OCI-LY3 (cell line): ENCODE results near the gene MIF4GD.

ENCODE experiments used
- H2AFZ ChIP-seq: fragments of 200-600, 300-600 bp; shearing (Covaris generic); 2 replicates; pipeline ENCODE4 v1.6.0; 2014; ENCODE audit warnings: antibody characterized with exemption, low read depth, low read length
- H3K27ac ChIP-seq: fragments of 200-600, 300-600 bp; sonication (generic); 2 replicates; pipeline ENCODE4 v1.5.1; 2014; ENCODE audit warnings: mild to moderate bottlenecking, low read length, moderate library complexity, mixed read lengths
- H3K27me3 ChIP-seq: fragments of 200-600, 300-600 bp; sonication (generic); 2 replicates; pipeline ENCODE4 v1.6.1; 2014; ENCODE audit warnings: low read depth, low read length, mixed read lengths
- H3K36me3 ChIP-seq: fragments of 200-600, 300-600 bp; sonication (generic); replicated peaks from 2 replicates; pipeline ENCODE3; 2014; ENCODE audit warnings: low read depth, low read length, mixed read lengths
- H3K4me1 ChIP-seq: fragments of 300-600, 200-600 bp; sonication (generic); 2 replicates; pipeline ENCODE4 v1.6.1; 2014; ENCODE audit warnings: low read length, mixed read lengths
- H3K4me2 ChIP-seq: fragments of 200-600, 300-600 bp; sonication (generic); 2 replicates; pipeline ENCODE4 v1.6.1; 2014; ENCODE audit warnings: low read length, mixed read lengths
- H3K4me3 ChIP-seq: fragments of 300-600, 200-600 bp; sonication (generic); 2 replicates; pipeline ENCODE4 v1.5.1; 2014; ENCODE audit warnings: antibody characterized with exemption, mild to moderate bottlenecking, low read length, moderate library complexity
- H3K79me2 ChIP-seq: fragments of 300-600, 200-600 bp; shearing (Covaris generic); 2 replicates; pipeline ENCODE4 v1.6.1; 2014; ENCODE audit warnings: mild to moderate bottlenecking, low read length, mixed read lengths
- H3K9ac ChIP-seq: fragments of 300-600, 200-600 bp; shearing (Covaris generic); 2 replicates; pipeline ENCODE4 v1.6.0; 2014; ENCODE audit warnings: mild to moderate bottlenecking, low read length, moderate library complexity
- H3K9me3 ChIP-seq: fragments of 200-600, 300-600 bp; shearing (Covaris generic); 2 replicates; pipeline ENCODE4 v1.6.1; 2014; ENCODE audit warnings: low read length, mixed read lengths; ENCODE audit not compliant: insufficient read depth
- H4K20me1 ChIP-seq: fragments of 200-600, 300-600 bp; sonication (generic); 2 replicates; pipeline ENCODE4 v1.6.1; 2016; ENCODE audit warnings: low read length, mixed read lengths; ENCODE audit not compliant: insufficient read depth
- EZH2phosphoT487 ChIP-seq: fragments of 200-600 bp; shearing (Covaris generic); IDR thresholded peaks from 2 replicates; pipeline ENCODE4 v1.6.1; 2018; ENCODE audit warnings: antibody characterized with exemption, mixed run types, low read depth
- TF ChIP-seq, protein P1 (sequence below): fragments of 200-600, 300-600 bp; sonication (generic); IDR thresholded peaks from 2 replicates; pipeline ENCODE4 v1.5.1; 2014; ENCODE audit warnings: antibody characterized with exemption, low read length, low read depth

The MIF4GD gene

DNA sequence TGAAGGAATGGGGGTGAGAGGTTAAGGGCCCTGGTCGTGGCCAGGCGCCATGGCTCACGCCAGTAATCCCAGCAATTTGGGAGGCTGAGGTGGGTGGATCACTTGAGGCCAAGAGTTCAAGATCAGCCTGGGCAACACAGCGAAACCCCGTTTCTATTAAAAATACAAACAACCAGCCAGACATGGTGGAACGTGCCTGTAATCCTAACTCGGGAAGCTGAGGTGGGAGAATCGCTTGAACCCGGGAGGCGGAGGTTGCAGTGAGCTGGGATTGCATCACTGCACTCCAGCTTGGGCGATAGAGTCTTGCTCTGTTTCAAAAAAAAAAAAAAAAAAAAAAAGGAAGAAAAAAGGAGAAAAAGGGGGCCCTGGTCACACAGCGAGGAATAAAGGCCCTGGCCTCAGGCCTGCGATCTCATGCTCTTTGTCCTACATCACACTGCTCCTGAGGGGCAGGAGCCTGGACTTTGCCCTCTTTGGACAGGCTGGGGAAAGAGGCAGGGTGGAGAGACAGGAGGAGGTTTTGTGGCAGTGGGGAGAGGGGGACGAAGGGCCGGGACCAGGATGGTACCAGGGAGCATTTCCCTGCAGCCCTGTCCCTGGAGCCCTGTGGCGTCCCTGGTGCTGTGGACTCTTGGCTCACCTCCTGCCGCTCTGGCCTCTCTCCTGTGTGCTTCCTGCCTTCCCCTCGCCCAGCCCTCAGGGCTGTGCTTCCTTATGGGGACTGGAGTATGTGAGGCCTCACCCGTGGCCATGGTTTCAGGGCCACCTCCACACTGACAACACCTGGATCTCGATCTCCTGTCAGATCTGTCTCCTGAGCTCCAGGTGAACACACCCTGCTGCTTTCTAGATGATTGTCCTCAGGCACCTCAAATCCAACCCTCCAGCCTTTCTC, 38.0 kb upstream of the MIF4GD start:
- Histone ChIP-seq H3K4me2 (no peak overlapping the region), H3K4me1 (peaks cover 20% of the 10 kb centered on the region), H4K20me1 (no peaks in the 10 kb centered on the region), H3K9me3 (no peaks in the 10 kb centered on the region), H3K79me2 (no peaks in the 10 kb centered on the region), H3K27ac (no peak overlapping the region), H3K9ac (no peak overlapping the region), H3K36me3 (peaks cover 2% of the 10 kb centered on the region), H3K27me3 (no peaks in the 10 kb centered on the region), H2AFZ (no peak overlapping the region), H3K4me3 (no peak overlapping the region)
- TF ChIP-seq, protein P1, sequence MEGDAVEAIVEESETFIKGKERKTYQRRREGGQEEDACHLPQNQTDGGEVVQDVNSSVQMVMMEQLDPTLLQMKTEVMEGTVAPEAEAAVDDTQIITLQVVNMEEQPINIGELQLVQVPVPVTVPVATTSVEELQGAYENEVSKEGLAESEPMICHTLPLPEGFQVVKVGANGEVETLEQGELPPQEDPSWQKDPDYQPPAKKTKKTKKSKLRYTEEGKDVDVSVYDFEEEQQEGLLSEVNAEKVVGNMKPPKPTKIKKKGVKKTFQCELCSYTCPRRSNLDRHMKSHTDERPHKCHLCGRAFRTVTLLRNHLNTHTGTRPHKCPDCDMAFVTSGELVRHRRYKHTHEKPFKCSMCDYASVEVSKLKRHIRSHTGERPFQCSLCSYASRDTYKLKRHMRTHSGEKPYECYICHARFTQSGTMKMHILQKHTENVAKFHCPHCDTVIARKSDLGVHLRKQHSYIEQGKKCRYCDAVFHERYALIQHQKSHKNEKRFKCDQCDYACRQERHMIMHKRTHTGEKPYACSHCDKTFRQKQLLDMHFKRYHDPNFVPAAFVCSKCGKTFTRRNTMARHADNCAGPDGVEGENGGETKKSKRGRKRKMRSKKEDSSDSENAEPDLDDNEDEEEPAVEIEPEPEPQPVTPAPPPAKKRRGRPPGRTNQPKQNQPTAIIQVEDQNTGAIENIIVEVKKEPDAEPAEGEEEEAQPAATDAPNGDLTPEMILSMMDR, result no peak
- TF ChIP-seq EZH2phosphoT487, result no peak

DNA sequence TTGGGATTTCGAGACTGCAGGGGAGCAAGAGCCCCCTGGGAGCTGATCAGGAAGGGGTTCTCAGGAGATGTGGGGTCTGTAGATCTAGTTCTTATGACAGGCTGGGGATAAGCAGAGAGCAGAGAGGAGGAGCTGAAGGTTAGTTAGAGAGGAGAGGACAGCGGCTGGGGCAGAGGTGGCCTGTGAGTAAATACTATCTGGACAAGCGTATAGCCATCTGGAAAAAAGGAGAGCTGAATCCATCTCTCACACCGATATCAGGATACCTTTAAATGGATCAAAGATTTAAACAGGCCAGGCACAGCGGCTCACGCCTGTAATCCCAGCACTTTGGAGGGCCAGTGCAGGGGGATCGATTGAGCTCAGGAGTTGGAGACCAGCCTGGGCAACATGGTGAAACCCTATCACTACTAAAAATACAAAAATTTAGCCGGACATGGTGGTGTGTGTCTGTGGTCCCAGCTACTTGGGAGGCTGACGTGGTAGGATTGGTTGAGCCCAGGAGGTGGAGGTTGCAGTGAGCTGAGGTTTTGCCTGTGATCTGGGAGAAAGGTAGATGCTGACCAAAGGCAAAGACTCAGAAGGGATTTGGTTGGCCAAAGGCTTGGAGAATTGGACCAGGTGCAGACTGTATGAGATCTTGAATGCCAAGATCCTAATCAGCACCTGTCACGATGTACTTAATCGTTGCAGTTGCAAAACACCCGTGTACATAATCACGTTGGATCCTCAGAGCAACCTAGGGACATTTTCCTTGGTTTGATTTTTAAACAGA, 37.1 kb upstream of the MIF4GD start:
- no peak overlapping the region for H3K27ac ChIP-seq
- no peak overlapping the region for H3K4me3 ChIP-seq
- no peaks in the 10 kb centered on the region for H3K9me3 ChIP-seq
- no peak overlapping the region for H2AFZ ChIP-seq
- H3K9ac ChIP-seq, result no peak overlapping the region
- peaks cover 14% of the 10 kb centered on the region for H3K4me1 ChIP-seq
- H3K4me2 ChIP-seq, result no peak overlapping the region
- H4K20me1 ChIP-seq, result no peaks in the 10 kb centered on the region
- H3K79me2 ChIP-seq, result no peaks in the 10 kb centered on the region
- H3K27me3 ChIP-seq, result no peaks in the 10 kb centered on the region
- no peaks in the 10 kb centered on the region for H3K36me3 ChIP-seq
- TF ChIP-seq, protein P1, result no peak
- no peak for TF ChIP-seq EZH2phosphoT487

DNA sequence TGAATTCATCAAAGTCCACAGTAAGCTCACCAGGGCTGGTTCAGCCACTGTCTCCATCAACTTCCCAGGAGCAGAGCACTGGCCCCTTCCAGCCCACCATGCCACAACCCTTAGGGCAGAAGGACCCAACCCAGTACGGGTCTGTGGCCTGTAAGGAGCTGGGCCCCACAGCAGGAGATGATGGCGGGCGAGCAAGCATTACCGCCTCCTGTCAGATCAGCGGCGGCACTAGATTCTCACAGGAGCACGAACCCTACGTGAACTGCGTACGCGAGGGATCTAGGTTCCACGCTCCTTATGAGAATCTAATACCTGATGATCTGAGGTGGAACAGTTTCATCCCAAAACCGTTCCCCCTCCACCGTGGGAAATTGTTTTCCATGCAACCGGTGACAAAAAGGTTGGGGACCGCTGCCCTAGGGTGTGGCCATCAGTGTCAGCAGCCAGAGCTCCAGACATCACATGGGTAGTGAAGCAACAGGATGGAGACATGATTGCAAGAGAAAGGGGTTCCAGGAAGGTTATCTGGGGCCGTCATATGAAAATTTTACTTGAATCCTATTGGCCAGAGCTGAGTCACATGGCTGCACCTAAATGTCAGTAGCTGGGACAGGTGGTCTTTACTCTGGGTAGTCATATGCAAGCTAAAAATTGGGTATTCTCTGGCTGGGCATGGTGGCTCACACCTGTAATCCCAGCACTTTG, 30.6 kb upstream of the MIF4GD start:
- Histone ChIP-seq H3K4me3 (no peak overlapping the region), H3K27ac (no peak overlapping the region), H2AFZ (no peak overlapping the region), H4K20me1 (no peaks in the 10 kb centered on the region), H3K4me2 (no peak overlapping the region), H3K9ac (no peak overlapping the region), H3K79me2 (no peaks in the 10 kb centered on the region), H3K27me3 (no peaks in the 10 kb centered on the region), H3K9me3 (no peaks in the 10 kb centered on the region), H3K36me3 (no peaks in the 10 kb centered on the region), H3K4me1 (peaks cover 24% of the 10 kb centered on the region)
- TF ChIP-seq, protein P1, result no peak
- TF ChIP-seq EZH2phosphoT487, result no peak
